Brain microvascular endothelial cell (primary cell): ENCODE results near the gene CD101.

Experiments
- DNase-seq: peaks from one replicate; pipeline ENCODE4 v3.0.0-alpha.2; 2020
- H3K27ac ChIP-seq: fragments of 250-450 bp; sonication (Bioruptor Pico); 2 replicates; pipeline ENCODE4 v1.5.1; 2020; ENCODE audit warnings: mild to moderate bottlenecking, moderate library complexity
- H3K27me3 ChIP-seq: fragments of 250-450 bp; sonication (Bioruptor Pico); replicated peaks from 2 replicates; pipeline ENCODE4 v1.5.1; 2020; ENCODE audit warnings: mild to moderate bottlenecking
- H3K36me3 ChIP-seq: fragments of 250-450 bp; sonication (Bioruptor Pico); replicated peaks from 2 replicates; pipeline ENCODE4 v1.5.1; 2020; ENCODE audit warnings: mild to moderate bottlenecking
- H3K4me3 ChIP-seq: 2 replicates; pipeline ENCODE4 v1.5.1; 2011; ENCODE audit warnings: low read depth, mild to moderate bottlenecking, control low read depth, low read length, moderate library complexity
- CTCF ChIP-seq: IDR thresholded peaks from 2 replicates; pipeline ENCODE4 v1.5.1; 2011; ENCODE audit warnings: low read depth, mild to moderate bottlenecking, moderate library complexity, low read length, control low read depth, inconsistent platforms; ENCODE audit errors: missing control alignments
- in situ Hi-C: cut with HindIII; loops from 2 replicates; pipeline ENCODE4 v1.10.0; 2017; ENCODE audit warnings: low sequenced_read_pairs, low pct_ligation_motif_present

The CD101 gene

GRCh38 chr1:117007719-117008013 is 6.1 kb downstream of the CD101 start:
- in situ Hi-C loops: no loop called here
- Histone ChIP-seq H3K4me3 (no peak overlapping the region), H3K27me3 (no peaks in the 10 kb centered on the region), H3K27ac (no peak overlapping the region), H3K36me3 (no peaks in the 10 kb centered on the region)
- no peak for DNase-seq
- TF ChIP-seq CTCF: no peak

GRCh38 chr1:117008656-117009055 is 7.1 kb downstream of the CD101 start:
- DNase-seq: no peak
- Histone ChIP-seq H3K27me3 (no peaks in the 10 kb centered on the region), H3K4me3 (no peak overlapping the region), H3K36me3 (no peaks in the 10 kb centered on the region), H3K27ac (no peak overlapping the region)
- in situ Hi-C loops: no loop called here
- peak; percentile 26 for TF ChIP-seq CTCF

DNA sequence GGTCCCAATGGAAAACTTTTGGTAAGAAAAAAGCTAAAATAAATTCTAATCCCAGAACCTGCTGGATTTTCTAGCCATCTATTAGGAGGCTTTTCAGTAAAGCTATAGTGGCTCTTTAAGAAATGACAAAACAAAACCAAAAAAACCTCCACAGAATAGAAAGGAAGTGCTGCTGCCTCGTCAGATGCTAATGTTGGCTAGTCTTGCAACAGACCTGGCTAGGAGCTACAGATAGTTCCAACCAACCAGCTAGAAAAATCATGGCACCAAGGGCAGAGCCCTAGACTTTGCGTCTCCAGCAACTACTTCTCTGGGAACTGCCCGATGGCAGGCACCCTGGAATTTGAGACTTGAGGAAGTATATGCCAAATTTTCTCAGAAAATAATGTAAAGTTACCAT is 7.6 kb downstream of the CD101 start:
- no peak for TF ChIP-seq CTCF
- Histone ChIP-seq H3K27me3 (no peaks in the 10 kb centered on the region), H3K4me3 (no peak overlapping the region), H3K36me3 (no peaks in the 10 kb centered on the region), H3K27ac (no peak overlapping the region)
- no peak for DNase-seq
- in situ Hi-C loops: no loop called here

DNA sequence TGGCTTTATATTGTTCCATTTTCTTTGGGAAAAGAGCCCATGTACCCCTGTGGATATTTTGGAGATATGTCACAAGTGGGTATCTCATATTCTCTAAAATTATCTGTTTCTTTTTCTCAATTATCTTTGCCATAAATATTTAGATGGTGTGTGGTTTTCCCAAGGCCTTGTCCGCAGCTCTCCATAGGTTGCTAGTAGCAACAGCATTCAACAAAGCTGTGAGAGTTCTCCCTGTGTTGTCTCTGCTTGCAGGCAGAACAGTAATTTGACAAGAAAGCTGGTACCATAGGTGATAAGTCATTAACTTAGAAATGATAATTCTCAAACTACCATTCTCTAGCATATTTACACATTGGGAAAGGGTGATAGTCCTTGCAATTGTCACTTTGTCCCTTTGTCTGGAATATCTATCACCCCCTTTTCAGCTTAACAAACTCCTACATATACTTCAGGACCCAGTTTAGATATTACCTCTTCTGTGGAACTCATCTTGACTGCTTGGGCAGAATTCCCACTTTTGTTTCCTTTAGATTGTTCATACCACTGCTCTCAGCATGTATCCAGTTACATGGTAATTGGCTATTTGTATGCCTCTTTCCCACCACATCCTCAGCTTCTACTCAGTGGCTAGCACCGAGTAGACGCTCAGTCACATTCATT is 8.9 kb downstream of the CD101 start:
- in situ Hi-C loops: no loop called here
- no peak for TF ChIP-seq CTCF
- Histone ChIP-seq H3K4me3 (no peak overlapping the region), H3K27ac (no peak overlapping the region), H3K27me3 (no peaks in the 10 kb centered on the region), H3K36me3 (no peaks in the 10 kb centered on the region)
- DNase-seq: no peak

GRCh38 chr1:117011334-117011733 is 9.8 kb downstream of the CD101 start:
- no peak for DNase-seq
- in situ Hi-C loops: no loop called here
- Histone ChIP-seq H3K36me3 (no peaks in the 10 kb centered on the region), H3K27ac (no peak overlapping the region), H3K27me3 (no peaks in the 10 kb centered on the region), H3K4me3 (no peak overlapping the region)
- no peak for TF ChIP-seq CTCF

DNA sequence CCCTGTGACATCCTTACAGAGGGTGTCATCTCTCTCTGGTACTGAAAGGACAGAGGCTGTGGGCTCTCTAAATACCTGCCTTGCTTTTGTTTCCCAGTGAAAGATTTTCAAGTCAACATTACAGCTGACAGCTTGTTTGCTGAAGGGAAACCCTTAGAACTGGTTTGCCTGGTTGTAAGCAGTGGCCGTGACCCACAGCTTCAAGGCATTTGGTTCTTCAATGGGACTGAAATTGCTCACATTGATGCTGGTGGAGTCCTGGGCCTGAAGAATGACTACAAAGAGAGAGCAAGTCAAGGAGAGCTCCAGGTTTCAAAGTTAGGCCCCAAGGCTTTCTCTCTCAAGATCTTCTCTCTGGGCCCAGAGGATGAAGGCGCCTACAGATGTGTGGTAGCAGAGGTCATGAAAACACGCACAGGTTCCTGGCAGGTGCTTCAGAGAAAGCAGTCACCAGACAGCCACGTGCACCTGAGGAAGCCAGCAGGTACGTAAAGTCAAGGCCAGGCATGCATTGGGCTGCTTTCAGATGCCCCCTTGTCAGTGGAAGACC is 11.8 kb downstream of the CD101 start:
- in situ Hi-C loops: no loop called here
- Histone ChIP-seq H3K27ac (no peak overlapping the region), H3K27me3 (no peaks in the 10 kb centered on the region), H3K4me3 (no peak overlapping the region), H3K36me3 (no peaks in the 10 kb centered on the region)
- DNase-seq: no peak
- TF ChIP-seq CTCF: no peak
